ENCODE data around the gene TFDP2. TPM values are rescaled to one million over a fixed set of nuclear protein-coding genes. Genes with fewer than 3 reads are reported as not detected.

The TFDP2 gene
- total and polyA plus RNA-seq, 2 donors: 19.1 to 76.6 TPM

Small RNA genes lying within 50 kb of the gene (small RNA-seq; reads per million reads assigned to genes)
- not detected for gene RNU6-425P
- not detected for gene RNU6-509P

Other genes with a start within 250 kb of the TFDP2 start
- gene GK5, start 76.0 kb upstream of the TFDP2 start, total RNA-seq: 36.0 TPM
- gene GK5, start 76.0 kb upstream of the TFDP2 start, polyA plus RNA-seq: 4.4 TPM

All from urinary bladder (tissue), 2 donors.